Measurements from ENCODE around the gene LITAF.

- TF ChIP-seq PBX3 (CRISPR knock-in tag; IDR thresholded peaks at IDR 0.05) = no peak
- no peak for TF ChIP-seq ZNF138 (tag by site-specific recombination; IDR thresholded peaks at IDR 0.05; ENCODE audit: borderline replicate concordance)
- TF ChIP-seq ZNF174 (tag by site-specific recombination; IDR thresholded peaks at IDR 0.05) = no peak
- TF ChIP-seq ZSCAN5A (tag by site-specific recombination; IDR thresholded peaks at IDR 0.05) = no peak
- TF ChIP-seq CTCF (tag by site-specific recombination; IDR thresholded peaks at IDR 0.05) = no peak
- no peak for TF ChIP-seq RBAK (tag by site-specific recombination; IDR thresholded peaks at IDR 0.05)
- TF ChIP-seq ZNF423 (tag by site-specific recombination; IDR thresholded peaks at IDR 0.05) = no peak
- no peak for TF ChIP-seq ZNF398 (tag by site-specific recombination; IDR thresholded peaks at IDR 0.05)
- TF ChIP-seq ATF2 (tag by site-specific recombination; IDR thresholded peaks at IDR 0.05; ENCODE audit: low read depth) = no peak
Measured at GRCh38 chr16:11630768-11631056, 44.0 kb upstream of the LITAF start.
